Calu3 (cell line): ENCODE data around the gene GGT1. TPM values are rescaled to one million over a fixed set of nuclear protein-coding genes. Genes with fewer than 3 reads are reported as not detected.
A peak's percentile ranks its signal among the peaks of the same experiment; 100 is the strongest.

Source experiments
- BruUV-seq: library from RNA; stranded (reverse); fragments of 400-500 nt; replicated peaks from 2 replicates; lab custom pipeline; 2021; lab: Mats Ljungman, UMichigan
- CTCF ChIA-PET: fragments of 300-600 bp; sonication (Branson Sonifier 250); formaldehyde crosslinking; loops from one replicate; lab custom pipeline; 2022; ENCODE audit warnings: antibody characterized with exemption; lab: Charles Lee
- DNase-seq: peaks from one replicate; pipeline ENCODE4 v3.0.0; 2022
- H3K27ac Mint-ChIP-seq: one replicate; pipeline ENCODE4 v1.8.0; 2022; ENCODE audit warnings: mixed read lengths; ENCODE audit not compliant: unreplicated experiment
- H3K27me3 Mint-ChIP-seq: one replicate; pipeline ENCODE4 v1.8.0; 2022; ENCODE audit warnings: mixed read lengths; ENCODE audit not compliant: unreplicated experiment
- H3K36me3 Mint-ChIP-seq: one replicate; pipeline ENCODE4 v1.8.0; 2022; ENCODE audit warnings: mild to moderate bottlenecking, moderate library complexity, mixed read lengths; ENCODE audit not compliant: insufficient read depth, unreplicated experiment
- H3K4me1 Mint-ChIP-seq: one replicate; pipeline ENCODE4 v1.8.0; 2022; ENCODE audit warnings: mild to moderate bottlenecking, low read depth, mixed read lengths; ENCODE audit not compliant: unreplicated experiment
- H3K4me3 Mint-ChIP-seq: one replicate; pipeline ENCODE4 v1.8.0; 2022; ENCODE audit warnings: mild to moderate bottlenecking, low read depth, moderate library complexity, mixed read lengths; ENCODE audit not compliant: unreplicated experiment
- H3K9me3 Mint-ChIP-seq: one replicate; pipeline ENCODE4 v1.8.0; 2022; ENCODE audit warnings: low read depth, mixed read lengths; ENCODE audit not compliant: unreplicated experiment
- CTCF ChIP-seq: fragments of 200-600 bp; IDR thresholded peaks from one replicate; pipeline ENCODE4 v1.8.0; 2022; ENCODE audit warnings: antibody characterized with exemption; ENCODE audit not compliant: unreplicated experiment
- intact Hi-C: fragments of 100-400 bp; cut with micrococcal nuclease; formaldehyde crosslinking; loops from one replicate; pipeline ENCODE4 v1.10.0; 2022; ENCODE audit not compliant: unreplicated experiment
- total RNA-seq: library from RNA; stranded (reverse); gene quantifications from 2 replicates; pipeline ENCODE4 v1.2.3, GENCODE V29; 2022

Gene GGT1
- total RNA-seq, 1 experiment from 2014 or later = 63.8 TPM

GRCh38 chr22:24555165-24556039 is 47.6 kb upstream of the GGT1 start, which contains the start of gene SNRPD3:
SNRPD3 (plus strand) TSS chr22:24555999; CDS start chr22:24557675, 1,676 bp downstream.
- Mint-ChIP-seq H3K36me3 (peaks cover 80% of the 10 kb centered on the region), H3K4me1 (peaks cover 51% of the 10 kb centered on the region), H3K9me3 (no peaks in the 10 kb centered on the region), H3K4me3 (peak within 1 kb of the TSS; percentile 97), H3K27ac (peak within 1 kb of the TSS; percentile 83), H3K27me3 (no peaks in the 10 kb centered on the region)
- peak; percentile 97 for DNase-seq
- no peak for TF ChIP-seq CTCF
- CTCF ChIA-PET = interaction anchor here (0.5 to 1.0 kb wide), 13 partner anchors 33 to 399 kb away, joined by 3 to 6 read pairs (median 3); no protein-coding TSS in a partner anchor
- intact Hi-C loops = no loop called here
- no TSS peak for BruUV-seq

- H3K9me3 Mint-ChIP-seq = no peaks in the 10 kb centered on the region
- no peak overlapping the region for H3K4me3 Mint-ChIP-seq
- no peak for TF ChIP-seq CTCF
- peaks cover 68% of the 10 kb centered on the region for H3K36me3 Mint-ChIP-seq
- peaks cover 28% of the 10 kb centered on the region for H3K4me1 Mint-ChIP-seq
- no peaks in the 10 kb centered on the region for H3K27me3 Mint-ChIP-seq
- DNase-seq = no peak
- intact Hi-C loops = no loop called here
- H3K27ac Mint-ChIP-seq = no peak overlapping the region
- CTCF ChIA-PET = interaction anchor here (1.0 kb wide), 1 partner anchor 29 kb away, joined by 3 read pairs; no protein-coding TSS in a partner anchor
- no TSS peak for BruUV-seq
These were observed 43.5 kb upstream of the GGT1 start for GRCh38 chr22:24559471-24559870.

DNA sequence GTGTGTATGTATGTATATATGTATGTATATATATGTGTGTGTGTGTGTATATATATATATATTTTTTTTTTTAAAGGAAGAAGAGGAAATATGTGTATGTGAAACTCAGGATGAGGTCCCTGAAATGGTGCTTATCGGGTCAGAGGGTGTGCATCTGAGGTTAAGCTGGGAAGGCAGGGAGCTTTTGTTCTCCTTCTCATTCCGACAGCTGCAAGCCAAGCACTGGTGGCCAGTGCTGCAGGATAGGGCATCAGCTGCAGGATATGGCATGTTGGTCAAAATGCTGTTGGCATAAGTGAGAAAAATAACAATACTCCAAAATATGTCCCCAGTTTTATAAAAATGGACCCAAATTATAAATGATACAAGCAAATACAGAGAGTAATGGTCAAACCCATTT is 39.7 kb upstream of the GGT1 start:
- H3K36me3 Mint-ChIP-seq = peaks cover 45% of the 10 kb centered on the region
- H3K27me3 Mint-ChIP-seq = no peaks in the 10 kb centered on the region
- CTCF ChIA-PET = no interaction called here
- no peak for TF ChIP-seq CTCF
- H3K4me1 Mint-ChIP-seq = peaks cover 16% of the 10 kb centered on the region
- intact Hi-C loops = no loop called here
- no peak for DNase-seq
- no TSS peak for BruUV-seq
- H3K4me3 Mint-ChIP-seq = no peak overlapping the region
- no peaks in the 10 kb centered on the region for H3K9me3 Mint-ChIP-seq
- H3K27ac Mint-ChIP-seq = no peak overlapping the region

DNA sequence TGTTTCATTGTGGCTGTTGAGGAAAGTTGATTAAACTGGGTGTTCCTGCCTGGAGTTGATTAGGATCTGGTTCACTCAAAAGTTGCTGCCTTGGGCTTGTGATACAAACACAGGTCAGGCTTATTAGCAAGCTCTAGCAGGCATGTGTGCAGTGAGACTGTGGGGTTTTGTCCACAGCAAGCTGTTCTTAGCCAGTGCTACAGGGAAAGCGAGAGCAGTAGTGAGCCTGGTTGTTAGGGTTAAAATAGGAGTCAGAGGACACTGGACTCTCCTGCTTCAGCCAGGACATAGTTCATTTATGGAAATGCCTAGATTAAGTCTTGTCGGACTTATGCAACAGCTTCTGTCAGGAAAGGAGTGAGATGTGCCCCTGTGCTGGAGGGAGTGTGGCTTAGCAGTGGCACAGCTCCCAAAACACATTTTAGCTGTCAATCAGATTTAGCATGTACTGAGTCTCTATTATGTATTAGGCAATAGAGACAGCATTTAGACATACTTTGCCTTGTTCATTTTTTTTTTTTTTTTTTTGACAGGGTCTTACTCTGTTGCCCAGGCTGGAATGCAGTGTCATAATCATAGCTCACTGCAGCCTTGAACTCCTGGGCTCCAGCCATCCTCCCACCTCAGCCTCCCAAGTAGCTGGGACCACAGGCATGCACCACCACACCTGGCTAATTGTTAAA is 38.5 kb upstream of the GGT1 start:
- BruUV-seq = no TSS peak
- no peaks in the 10 kb centered on the region for H3K9me3 Mint-ChIP-seq
- H3K27ac Mint-ChIP-seq = no peak overlapping the region
- CTCF ChIA-PET = interaction anchor here (0.6 kb wide), 1 partner anchor 590 kb away, joined by 5 read pairs; no protein-coding TSS in a partner anchor
- no peak overlapping the region for H3K4me3 Mint-ChIP-seq
- H3K4me1 Mint-ChIP-seq = peaks cover 8% of the 10 kb centered on the region
- intact Hi-C loops = no loop called here
- no peaks in the 10 kb centered on the region for H3K27me3 Mint-ChIP-seq
- TF ChIP-seq CTCF = no peak
- peaks cover 37% of the 10 kb centered on the region for H3K36me3 Mint-ChIP-seq
- no peak for DNase-seq
